GM18519 (cell line): ENCODE measurements around the gene SUV39H1.
A peak's percentile ranks its signal among the peaks of the same experiment; 100 is the strongest.
"Not testable (repeated sequence)": the region's sequence is repeated elsewhere in the genome, so short reads cannot be mapped to it uniquely, and the experiment has no call there.

Experiments
- ATAC-seq: cut with Tn5 transposase; IDR thresholded peaks from one replicate; pipeline ENCODE4 v1.9.1; 2021; ENCODE audit warnings: mild to moderate bottlenecking, moderate library complexity; ENCODE audit not compliant: unreplicated experiment, low FRiP score

The SUV39H1 gene, protein sequence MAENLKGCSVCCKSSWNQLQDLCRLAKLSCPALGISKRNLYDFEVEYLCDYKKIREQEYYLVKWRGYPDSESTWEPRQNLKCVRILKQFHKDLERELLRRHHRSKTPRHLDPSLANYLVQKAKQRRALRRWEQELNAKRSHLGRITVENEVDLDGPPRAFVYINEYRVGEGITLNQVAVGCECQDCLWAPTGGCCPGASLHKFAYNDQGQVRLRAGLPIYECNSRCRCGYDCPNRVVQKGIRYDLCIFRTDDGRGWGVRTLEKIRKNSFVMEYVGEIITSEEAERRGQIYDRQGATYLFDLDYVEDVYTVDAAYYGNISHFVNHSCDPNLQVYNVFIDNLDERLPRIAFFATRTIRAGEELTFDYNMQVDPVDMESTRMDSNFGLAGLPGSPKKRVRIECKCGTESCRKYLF

DNA sequence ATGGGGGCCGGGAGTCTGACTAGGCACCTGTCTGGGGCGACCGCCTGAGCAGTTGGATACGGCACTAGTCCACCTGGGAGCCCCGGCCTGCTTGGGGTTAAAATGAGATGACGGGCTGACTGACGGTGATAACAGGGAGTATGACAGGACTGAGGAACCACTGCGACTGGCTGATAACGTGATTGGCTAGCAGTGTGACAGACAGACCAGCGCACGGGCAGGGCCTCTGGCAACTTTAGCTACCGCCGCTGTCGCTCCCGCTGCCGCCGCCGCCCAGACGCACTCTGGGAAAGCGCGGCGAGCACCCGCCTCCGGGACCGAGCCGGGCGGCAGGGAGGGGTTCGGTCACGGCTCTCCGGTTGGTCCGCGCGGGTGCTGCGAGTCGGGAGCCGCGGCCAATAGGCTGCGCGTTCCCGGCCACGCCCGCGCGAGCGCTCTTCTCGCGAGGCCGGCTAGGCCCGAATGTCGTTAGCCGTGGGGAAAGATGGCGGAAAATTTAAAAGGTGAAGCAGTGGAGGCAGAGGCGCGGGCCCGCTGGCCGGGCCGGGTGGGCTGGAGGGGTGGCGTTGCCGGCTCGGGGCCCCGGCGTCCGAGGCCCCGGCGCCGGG, at the start of gene SUV39H1:
Gene SUV39H1 (plus strand): TSS at position 434 of the 608 bp plus-strand sequence. CDS start 51 bp downstream, at position 485.
- peak; percentile 80 for ATAC-seq

DNA sequence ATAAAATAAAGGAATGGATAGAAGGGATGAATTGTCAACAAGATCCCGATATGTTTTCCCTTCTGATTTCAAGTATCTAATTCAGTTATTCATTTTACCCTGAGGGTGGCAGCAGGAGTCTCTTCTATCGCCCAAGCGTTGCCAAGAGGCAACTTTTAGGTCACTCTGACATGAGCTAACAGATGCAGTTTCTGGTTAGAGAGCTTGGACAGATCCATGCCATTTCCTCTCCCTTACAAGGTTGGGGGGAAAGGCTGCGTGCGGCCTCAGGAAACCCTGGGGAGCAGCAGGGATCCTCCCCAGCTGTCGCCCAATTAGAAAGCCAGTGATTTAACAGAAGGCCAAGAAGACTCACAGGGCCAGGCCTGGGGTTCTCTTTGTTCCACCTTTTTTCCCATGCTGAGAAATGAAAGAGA, 48.2 kb upstream of the SUV39H1 start:
- ATAC-seq, result no peak

DNA sequence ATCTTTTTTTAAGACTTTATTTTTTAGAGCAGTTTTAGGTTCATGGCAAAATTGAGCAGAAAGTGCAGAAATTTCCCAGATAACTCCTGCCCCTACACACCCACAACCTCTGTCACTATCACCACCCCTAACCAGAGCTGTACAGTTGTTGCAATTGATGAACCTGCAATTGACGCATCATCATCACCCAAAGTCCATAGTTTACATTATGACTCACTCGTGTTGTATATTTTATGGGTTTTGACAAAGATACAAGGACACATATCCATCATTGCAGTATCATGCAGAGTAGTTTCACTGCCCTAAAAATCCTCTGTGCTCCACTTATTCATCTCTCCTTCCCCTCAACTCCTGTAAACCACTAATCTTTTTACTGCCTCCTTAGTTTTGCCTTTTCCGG, 47.4 kb upstream of the SUV39H1 start:
- ATAC-seq, result no peak

DNA sequence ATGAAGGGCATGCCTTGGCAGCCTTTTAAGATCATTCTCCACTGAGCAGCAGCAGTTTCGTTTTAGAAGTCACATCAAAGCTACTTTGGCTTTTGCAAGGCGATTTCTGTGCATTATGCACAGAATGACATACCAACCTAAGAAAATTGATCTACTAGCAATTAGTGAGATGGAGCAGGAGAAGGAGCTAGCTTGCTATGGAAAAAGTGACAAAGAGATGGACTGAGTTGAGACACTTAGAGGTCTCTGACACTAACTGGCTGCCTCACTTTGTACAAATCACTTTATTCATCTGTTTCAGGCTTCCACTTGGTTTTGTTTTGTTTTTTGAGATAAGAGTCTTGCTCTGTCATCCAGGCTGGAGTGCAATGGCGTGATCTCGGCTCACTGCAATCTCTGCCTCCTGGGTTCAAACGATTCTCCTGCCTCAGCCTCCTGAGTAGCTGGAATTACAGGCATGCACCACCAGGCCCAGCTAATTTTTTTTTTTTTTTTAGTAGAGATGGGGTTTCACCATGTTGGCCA, 44.4 kb upstream of the SUV39H1 start:
- not testable (repeated sequence) for ATAC-seq

DNA sequence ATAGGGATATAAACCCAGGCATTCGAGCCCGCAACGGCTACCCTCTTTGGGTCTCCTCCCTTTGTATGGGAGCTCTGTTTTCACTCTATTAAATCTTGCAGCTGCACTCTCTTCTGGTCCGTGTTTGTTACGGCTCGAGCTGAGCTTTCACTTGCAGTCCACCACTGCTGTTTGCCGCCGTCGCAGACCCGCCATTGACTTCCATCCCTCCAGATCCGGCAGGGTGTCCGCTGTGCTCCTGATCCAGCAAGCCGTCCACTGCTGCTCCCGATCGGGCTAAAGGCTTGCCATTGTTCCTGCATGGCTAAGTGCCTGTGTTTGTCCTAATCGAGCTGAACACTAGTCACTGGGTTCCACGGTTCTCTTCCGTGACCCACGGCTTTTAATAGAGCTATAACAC, 41.8 kb upstream of the SUV39H1 start:
- not testable (repeated sequence) for ATAC-seq

DNA sequence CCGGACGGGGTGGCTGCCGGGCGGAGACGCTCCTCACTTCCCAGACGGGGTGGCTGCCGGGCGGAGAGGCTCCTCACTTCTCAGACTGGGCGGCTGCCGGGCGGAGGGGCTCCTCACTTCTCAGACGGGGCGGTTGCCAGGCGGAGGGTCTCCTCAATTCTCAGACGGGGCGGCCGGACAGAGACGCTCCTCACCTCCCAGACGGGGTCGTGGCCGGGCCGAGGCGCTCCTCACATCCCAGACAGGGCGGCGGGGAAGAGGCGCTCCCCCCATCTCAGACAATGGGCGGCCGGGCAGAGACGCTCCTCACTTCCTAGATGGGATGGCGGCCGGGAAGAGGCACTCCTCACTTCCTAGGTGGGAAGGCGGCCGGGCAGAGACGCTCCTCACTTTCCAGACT, 36.8 kb upstream of the SUV39H1 start:
- ATAC-seq, result not testable (repeated sequence)

DNA sequence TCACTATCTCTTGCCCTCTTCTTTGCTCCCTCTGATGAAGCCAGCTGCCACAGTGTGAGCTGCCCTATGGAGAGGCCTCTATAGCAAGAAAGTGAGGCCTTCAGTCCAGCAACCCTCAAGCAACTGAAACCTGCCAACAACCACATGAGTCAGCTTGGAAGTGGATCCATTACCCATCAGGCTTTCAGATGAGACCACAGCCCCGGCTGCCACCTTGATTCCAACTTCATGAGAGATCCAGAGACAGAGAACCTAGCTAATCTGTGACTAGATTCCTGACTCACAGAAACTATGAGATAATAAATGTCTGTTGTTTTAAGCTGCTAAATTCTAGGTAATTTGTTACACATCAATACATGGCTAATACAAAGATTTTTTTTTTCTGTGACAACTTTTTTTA, 33.3 kb upstream of the SUV39H1 start:
- no peak for ATAC-seq

DNA sequence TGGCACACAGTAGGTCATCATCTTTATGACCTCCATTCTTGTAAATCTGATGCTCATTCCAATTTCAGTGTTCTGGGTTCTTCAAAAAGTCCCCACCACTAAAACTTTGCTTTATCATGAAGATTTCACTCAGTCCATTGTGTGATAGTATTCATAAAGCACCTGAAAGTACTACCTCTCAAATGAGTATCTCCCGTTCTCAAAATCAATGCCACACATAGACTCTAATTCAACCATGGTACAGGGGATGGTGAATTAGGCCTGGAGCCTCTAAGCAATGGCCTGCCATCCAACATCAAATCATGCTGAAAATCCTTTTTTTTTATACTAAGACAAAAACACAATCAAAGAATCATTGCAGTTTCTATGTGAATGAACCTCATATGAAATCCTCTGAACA, 32.4 kb upstream of the SUV39H1 start:
- no peak for ATAC-seq

DNA sequence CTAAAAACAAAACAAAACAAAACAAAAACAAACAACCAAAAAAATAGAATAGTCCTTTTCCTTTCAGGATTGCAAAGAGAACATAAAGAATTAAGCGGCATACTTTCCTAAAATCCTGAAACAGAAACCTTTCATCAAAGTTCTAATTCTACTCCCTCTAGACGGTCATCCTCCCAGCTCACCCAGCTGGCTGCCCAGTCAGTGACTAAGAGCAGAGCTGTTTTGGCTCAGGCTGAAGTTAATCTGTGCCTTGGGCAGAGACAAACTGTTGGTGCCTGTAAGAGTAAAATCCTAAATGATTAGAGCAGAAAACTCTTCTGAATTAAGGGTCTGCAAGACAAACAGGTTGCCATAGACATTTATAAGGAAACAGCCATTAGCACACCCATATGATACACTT, 30.5 kb upstream of the SUV39H1 start:
- ATAC-seq, result no peak

DNA sequence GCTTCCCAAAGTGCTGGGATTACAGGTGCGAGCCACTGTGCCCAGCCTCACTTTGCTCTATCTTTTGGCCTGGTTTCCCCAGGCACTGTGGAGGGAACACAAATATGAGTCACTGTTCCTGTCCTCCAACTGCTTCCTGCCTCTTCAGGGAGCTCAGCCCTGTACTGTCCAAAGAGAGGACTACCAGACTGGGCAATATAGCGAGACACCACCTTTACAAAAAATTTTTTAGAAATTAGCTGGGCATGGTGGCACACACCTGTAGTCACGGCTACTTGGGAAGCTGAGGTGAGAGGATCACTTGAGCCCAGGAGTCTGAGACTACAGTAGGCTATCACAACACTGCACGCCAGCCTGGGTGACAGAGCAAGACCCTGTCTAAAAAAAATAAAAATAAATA, 29.9 kb upstream of the SUV39H1 start:
- ATAC-seq, result no peak

DNA sequence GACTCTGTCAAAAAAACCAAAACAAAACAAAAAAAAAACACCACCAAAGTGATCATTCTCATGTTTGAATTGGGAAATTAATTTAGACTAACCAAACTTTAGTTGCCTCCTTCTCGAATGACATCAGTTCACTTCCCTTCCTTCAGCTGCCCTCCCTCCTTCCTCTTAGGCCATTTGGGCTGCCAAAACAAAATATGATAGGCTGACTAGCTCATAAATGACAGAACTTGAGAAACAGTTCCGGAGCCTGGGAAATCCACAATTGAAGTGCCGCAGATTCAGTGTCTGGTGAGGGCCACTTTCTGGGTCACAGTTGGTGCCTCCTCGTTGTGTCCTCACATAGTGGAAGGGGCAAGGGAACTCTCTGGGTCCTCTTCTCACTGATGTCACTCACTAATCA, 29.0 kb upstream of the SUV39H1 start:
- ATAC-seq, result no peak

DNA sequence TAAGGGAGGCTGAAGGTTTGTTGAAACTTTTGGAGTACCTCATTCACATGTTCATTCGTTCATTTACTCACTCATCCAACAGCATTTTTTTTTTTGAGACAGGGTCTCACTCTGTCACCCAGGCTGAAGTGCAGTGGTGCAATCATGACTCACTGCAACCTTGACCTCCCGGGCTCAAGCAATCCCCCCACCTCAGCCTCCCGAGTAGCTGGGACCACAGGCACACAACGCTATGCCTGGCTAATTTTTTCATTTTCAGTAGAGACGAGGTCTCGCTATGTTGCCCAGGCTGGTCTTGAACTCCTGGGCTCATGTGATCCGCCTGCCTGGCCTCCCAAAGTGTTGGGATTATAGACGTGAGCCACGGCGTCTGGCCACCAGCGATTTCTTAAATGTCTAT, 28.3 kb upstream of the SUV39H1 start:
- not testable (repeated sequence) for ATAC-seq

DNA sequence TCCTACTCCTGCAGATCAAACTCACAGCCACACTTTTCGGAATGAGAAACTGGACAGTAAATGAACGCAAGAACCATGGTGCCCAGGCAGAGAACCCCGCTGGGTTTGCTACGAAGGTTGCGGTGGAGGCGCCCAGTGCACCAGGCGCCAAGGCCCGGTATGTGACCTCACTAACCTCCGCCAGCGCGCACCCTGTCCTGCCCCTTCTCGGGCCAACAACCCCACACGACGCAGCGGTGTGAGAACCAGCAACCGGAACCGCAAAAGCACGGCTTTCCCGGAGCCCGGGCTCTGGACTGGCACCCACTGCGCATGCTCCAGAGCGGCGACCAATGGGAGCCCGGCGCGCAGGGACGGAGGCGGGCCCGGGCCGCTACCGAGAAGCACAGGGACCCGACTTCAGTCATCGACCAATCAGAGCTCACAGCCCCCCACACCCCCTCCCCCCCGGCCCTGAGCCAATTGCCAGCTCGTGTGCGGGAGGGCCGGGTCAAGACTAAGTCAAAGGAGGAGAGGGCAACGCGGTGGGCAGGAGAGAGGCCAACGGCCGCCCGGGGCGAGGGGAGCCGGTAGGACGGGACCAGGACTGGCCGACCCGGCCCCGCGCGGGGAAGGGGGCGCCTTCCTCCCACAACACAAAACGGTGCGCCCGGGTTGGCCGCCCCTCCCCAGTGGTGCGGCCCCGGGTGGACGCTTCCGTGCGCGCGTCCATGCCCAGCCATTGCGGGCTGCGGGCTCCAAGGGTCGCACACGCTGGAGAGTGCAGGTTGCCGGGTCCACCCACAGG, 20.2 kb upstream of the SUV39H1 start:
- peak; percentile 73 for ATAC-seq

DNA sequence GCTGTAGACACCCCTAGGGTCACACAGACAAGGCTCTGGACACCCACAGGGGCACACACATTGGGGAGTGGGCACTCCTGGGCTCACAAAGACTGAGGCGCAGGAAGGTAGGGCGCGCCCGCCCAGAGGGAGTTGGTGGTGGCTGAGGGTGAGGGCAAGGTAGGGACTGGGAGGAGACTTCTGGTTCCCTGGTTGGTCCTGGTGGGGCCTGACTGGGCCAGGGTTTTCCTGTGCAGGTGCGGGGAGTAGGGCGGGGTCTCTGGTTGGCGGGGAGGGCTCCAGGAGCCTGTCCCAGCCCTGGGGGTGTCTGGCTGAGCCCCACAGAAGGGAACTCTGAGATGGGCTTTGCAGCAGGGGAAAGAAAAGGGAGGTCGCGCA, 19.7 kb upstream of the SUV39H1 start:
- ATAC-seq, result no peak

DNA sequence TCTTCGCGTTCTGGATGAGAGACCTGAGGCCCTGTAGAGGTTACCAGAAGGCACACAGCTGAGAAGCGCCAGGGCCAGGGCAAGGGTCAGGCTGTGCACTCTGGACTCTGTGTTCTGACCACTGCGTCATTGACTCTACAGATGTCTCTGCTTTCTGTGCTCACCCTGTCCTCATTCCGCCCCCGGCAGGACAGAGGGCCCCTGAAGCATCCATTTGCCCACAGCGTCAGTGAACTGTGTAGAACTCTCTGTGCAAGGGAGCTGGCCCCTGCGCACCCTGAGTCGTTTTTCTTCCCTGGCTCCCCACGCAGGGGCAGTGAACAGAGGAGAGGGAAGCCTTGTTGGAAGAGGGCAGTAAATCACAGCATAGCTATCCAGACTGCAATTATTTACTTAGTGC, 19.0 kb upstream of the SUV39H1 start:
- no peak for ATAC-seq

DNA sequence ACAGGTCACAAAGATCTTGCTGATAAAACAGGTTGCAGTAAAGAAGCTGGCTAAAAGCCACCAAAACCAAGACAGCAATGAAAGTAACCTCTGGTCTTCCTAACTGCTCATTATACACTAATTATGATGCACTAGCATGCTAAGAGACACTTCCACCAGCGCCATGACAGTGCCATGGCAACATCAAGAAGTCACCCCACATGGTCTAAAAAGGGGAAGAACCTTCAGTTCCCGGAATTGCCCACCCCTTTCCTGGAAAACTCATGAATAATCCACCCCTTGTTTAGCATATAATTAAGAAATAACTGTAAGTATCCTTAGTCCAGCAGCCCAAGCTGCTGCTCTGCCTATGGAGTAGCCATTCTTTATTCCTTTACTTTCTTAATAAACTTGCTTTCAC, 16.1 kb upstream of the SUV39H1 start:
- ATAC-seq, result not testable (repeated sequence)

DNA sequence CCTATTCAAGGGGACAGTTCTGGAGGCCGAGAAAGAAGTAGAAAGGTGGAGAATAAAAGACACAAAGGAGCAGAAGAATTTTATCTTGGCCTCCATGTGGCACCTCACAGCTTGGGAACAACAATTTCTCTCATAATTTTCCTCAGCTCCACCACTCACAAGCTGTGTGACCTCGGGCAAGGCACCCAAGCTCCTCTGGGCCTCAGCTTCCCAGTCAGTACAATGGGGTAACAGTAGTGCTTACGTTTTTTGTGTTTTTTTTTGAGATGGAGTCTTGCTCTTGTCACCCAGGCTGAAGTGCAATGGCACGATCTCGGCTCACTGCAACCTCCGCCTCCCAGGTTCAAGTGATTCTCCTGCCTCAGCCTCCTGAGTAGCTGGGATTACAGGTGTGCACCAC, 15.6 kb upstream of the SUV39H1 start:
- not testable (repeated sequence) for ATAC-seq

DNA sequence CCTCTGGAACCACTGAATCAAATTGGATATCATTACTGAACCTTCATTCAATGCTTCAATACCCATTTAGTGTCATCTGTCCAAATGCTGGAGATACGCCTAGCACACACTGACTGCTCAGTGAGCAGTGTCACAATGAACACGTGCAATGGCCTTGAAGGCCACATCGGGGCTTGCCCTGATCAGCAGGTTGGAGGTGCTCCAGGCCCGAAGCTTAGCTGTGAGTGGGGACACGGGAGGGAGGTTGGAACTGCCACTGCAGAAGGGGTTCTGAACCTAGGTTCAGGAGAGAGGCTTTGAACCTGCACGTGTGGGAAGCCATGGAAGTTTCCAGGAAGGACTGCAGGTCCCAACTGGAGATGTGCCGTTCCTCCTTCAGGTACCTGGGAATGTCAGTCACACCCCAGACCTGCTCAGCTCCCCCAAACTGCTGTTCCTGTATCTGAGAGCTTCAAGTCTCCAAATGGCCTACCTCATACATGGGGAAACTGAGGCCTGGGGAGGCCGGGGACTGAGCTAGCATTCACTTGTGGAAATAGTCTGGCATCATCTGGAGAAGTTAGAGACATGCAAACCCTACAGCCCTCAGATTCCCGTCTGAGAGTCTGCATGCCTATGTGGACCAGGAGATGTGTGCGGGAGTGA, 14.9 kb upstream of the SUV39H1 start:
- no peak for ATAC-seq

DNA sequence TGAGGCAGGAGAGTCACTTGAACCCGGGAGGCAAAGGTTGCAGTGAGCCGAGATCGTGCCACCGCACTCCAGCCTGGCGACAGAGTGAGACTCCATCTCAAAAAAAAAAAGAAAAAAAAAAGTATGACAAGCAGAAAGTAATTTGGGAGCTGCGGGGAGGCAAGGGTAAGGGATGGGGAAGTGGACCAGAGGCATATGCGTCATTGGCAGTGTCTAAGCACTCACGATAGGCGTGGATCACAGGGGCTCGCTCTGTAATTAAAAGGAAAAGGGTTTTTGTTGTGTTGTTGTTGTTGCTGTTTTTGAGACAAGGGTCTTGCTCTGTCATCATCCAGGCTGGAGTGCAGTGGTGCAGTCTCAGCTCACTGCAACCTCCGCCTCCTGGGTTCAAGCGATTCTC, 13.7 kb upstream of the SUV39H1 start:
- not testable (repeated sequence) for ATAC-seq

DNA sequence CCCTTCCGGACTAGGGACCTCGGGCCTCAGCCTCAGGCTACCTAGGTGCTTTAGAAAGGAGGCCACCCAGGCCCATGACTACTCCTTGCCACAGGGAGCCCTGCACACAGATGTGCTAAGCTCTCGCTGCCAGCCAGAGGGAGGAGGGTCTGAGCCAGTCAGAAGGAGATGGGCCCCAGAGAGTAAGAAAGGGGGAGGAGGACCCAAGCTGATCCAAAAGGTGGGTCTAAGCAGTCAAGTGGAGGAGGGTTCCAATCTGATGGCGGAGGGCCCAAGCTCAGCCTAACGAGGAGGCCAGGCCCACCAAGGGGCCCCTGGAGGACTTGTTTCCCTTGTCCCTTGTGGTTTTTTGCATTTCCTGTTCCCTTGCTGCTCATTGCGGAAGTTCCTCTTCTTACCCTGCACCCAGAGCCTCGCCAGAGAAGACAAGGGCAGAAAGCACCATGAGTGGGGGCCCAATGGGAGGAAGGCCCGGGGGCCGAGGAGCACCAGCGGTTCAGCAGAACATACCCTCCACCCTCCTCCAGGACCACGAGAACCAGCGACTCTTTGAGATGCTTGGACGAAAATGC, 13.0 kb upstream of the SUV39H1 start, which contains the start of gene WAS:
Gene WAS (plus strand): TSS at position 389 of the 572 bp plus-strand sequence. CDS start 55 bp downstream, at position 444.
- ATAC-seq, result no peak
